ENCODE data around the gene RNF213. TPM values are rescaled to one million over a fixed set of nuclear protein-coding genes. Genes with fewer than 3 reads are reported as not detected.

RNF213 gene
- total and polyA plus RNA-seq, 2 donors (not counting 1 experiment from before 2014, with no cell fraction given) = 36.8 to 245 TPM

DNA sequence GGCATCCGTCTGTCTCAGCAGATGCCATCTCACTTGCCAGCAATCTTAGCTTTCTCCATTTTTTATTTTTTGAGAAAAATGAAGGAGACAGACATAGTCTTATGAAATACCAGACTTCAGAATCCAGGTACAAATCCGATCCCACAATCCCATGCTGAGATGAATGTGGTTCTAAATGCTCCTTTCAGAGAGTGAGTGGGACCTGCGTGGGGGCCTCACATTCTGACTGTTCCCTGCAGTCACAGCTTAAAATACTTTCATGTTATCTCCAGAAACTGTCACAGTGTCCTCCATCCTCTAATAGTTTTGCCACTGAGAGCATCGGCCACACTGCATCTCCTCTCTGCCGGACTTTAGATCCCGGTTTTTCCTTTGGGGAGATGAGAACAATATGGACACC lies 119.4 kb downstream of the RNF213 start:
- Histone ChIP-seq H3K9me3 (ENCODE audit: control insufficient read depth, insufficient read depth, low read depth, low read length) (no peaks in the 10 kb centered on the region), H3K4me3 (replicated peaks in 1 of 4; ENCODE audit: control extremely low read depth in 1 of 4, insufficient read depth in 1 of 4, low read depth in 3 of 4, low read length in 4 of 4) (no peak overlapping the region), H3K27me3 (ENCODE audit: control insufficient read depth, insufficient read depth, low read length) (no peaks in the 10 kb centered on the region), H2AFZ (ENCODE audit: low read length) (no peak overlapping the region), H3K79me2 (ENCODE audit: control insufficient read depth, insufficient read depth, low read length) (no peaks in the 10 kb centered on the region), H4K20me1 (ENCODE audit: control insufficient read depth, extremely low read depth, insufficient read depth, low read length) (no peaks in the 10 kb centered on the region), H3K9ac (ENCODE audit: insufficient read depth, low read length) (no peak overlapping the region), H3K36me3 (ENCODE audit: control insufficient read depth, insufficient read depth, low read length) (peaks cover 54% of the 10 kb centered on the region), H3K4me2 (ENCODE audit: extremely low read depth, insufficient read depth, low read length) (no peak overlapping the region), H3K27ac (ENCODE audit: insufficient read depth, low read length) (no peak overlapping the region), H3K4me1 (ENCODE audit: control insufficient read depth, extremely low read depth, insufficient read depth, low read length) (no peaks in the 10 kb centered on the region)
- TF ChIP-seq, protein P1, sequence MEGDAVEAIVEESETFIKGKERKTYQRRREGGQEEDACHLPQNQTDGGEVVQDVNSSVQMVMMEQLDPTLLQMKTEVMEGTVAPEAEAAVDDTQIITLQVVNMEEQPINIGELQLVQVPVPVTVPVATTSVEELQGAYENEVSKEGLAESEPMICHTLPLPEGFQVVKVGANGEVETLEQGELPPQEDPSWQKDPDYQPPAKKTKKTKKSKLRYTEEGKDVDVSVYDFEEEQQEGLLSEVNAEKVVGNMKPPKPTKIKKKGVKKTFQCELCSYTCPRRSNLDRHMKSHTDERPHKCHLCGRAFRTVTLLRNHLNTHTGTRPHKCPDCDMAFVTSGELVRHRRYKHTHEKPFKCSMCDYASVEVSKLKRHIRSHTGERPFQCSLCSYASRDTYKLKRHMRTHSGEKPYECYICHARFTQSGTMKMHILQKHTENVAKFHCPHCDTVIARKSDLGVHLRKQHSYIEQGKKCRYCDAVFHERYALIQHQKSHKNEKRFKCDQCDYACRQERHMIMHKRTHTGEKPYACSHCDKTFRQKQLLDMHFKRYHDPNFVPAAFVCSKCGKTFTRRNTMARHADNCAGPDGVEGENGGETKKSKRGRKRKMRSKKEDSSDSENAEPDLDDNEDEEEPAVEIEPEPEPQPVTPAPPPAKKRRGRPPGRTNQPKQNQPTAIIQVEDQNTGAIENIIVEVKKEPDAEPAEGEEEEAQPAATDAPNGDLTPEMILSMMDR (conservative IDR thresholded peaks at IDR 0.05 in 1 of 2, IDR thresholded peaks at IDR 0.05 in 1 of 2; ENCODE audit: low read depth in 1 of 2, low read length in 2 of 2) = no peak
- no peak for TF ChIP-seq EZH2 (IDR thresholded peaks at IDR 0.05; ENCODE audit: low read length, missing control alignments)
- no peak for DNase-seq (ENCODE audit: low read depth in 2 of 2)

DNA sequence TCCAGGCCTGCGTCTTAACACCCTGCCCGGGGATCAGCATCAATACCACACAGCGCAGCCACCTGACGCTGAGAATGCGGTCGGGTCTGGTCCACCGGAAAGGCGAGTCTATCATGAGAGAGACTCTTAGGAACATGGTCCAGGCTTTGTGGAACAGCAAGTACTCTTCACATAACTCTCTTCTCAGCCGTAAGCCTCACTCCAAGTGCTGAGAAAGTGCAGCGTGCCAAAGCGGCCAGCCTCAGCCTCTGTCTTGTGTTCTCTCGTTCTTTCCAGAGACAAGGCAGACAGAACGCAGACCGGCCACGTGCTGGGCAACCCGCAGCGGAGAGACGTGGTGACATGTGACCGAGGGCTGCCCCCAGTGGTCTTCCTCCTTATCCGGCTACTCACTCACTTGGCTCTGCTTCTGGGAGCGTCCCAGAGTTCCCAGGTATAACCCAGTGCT lies 119.9 kb downstream of the RNF213 start:
- Histone ChIP-seq H3K36me3 (ENCODE audit: control insufficient read depth, insufficient read depth, low read length) (peaks cover 59% of the 10 kb centered on the region), H4K20me1 (ENCODE audit: control insufficient read depth, extremely low read depth, insufficient read depth, low read length) (no peaks in the 10 kb centered on the region), H3K9ac (ENCODE audit: insufficient read depth, low read length) (no peak overlapping the region), H3K4me3 (replicated peaks in 1 of 4; ENCODE audit: control extremely low read depth in 1 of 4, insufficient read depth in 1 of 4, low read depth in 3 of 4, low read length in 4 of 4) (no peak overlapping the region), H3K4me2 (ENCODE audit: extremely low read depth, insufficient read depth, low read length) (no peak overlapping the region), H3K9me3 (ENCODE audit: control insufficient read depth, insufficient read depth, low read depth, low read length) (no peaks in the 10 kb centered on the region), H3K27me3 (ENCODE audit: control insufficient read depth, insufficient read depth, low read length) (no peaks in the 10 kb centered on the region), H3K27ac (ENCODE audit: insufficient read depth, low read length) (no peak overlapping the region), H3K4me1 (ENCODE audit: control insufficient read depth, extremely low read depth, insufficient read depth, low read length) (no peaks in the 10 kb centered on the region), H2AFZ (ENCODE audit: low read length) (no peak overlapping the region), H3K79me2 (ENCODE audit: control insufficient read depth, insufficient read depth, low read length) (no peaks in the 10 kb centered on the region)
- no peak for DNase-seq (ENCODE audit: low read depth in 2 of 2)
- TF ChIP-seq, protein P1 (conservative IDR thresholded peaks at IDR 0.05 in 1 of 2, IDR thresholded peaks at IDR 0.05 in 1 of 2; ENCODE audit: low read depth in 1 of 2, low read length in 2 of 2) = no peak

DNA sequence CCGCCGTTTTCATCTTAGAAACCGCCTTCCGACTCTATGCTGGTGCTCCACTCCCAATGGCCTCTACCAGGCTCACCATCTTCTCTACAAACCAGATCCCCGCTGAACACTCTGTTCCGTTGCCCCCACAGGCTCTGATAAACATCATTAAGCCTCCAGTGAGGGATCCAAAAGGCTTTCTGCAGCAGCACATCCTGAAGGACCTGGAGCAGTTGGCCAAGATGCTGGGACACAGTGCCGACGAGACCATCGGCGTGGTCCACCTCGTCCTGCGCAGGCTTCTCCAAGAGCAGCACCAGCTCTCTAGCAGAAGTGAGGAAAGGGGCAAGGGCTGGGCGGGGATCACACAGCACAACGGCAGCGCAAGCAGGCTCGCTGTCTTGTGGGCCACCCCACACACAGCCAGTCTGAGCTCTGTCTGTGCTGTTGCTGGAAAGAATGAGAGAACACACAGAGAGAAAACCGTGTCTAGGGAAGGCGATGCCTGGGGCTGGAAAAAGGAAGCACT lies 120.8 kb downstream of the RNF213 start:
- no peak overlapping the region for H3K9ac ChIP-seq (ENCODE audit: insufficient read depth, low read length)
- no peak for DNase-seq (ENCODE audit: low read depth in 2 of 2)
- no peak overlapping the region for H3K27ac ChIP-seq (ENCODE audit: insufficient read depth, low read length)
- TF ChIP-seq, protein P1 (conservative IDR thresholded peaks at IDR 0.05 in 1 of 2, IDR thresholded peaks at IDR 0.05 in 1 of 2; ENCODE audit: low read depth in 1 of 2, low read length in 2 of 2) = no peak
- TF ChIP-seq EZH2 (IDR thresholded peaks at IDR 0.05; ENCODE audit: low read length, missing control alignments) = no peak
- no peaks in the 10 kb centered on the region for H3K79me2 ChIP-seq (ENCODE audit: control insufficient read depth, insufficient read depth, low read length)
- H3K27me3 ChIP-seq (ENCODE audit: control insufficient read depth, insufficient read depth, low read length) = no peaks in the 10 kb centered on the region
- H3K4me1 ChIP-seq (ENCODE audit: control insufficient read depth, extremely low read depth, insufficient read depth, low read length) = no peaks in the 10 kb centered on the region
- H2AFZ ChIP-seq (ENCODE audit: low read length) = no peak overlapping the region
- H3K36me3 ChIP-seq (ENCODE audit: control insufficient read depth, insufficient read depth, low read length) = peaks cover 54% of the 10 kb centered on the region
- H3K4me3 ChIP-seq (replicated peaks in 1 of 4; ENCODE audit: control extremely low read depth in 1 of 4, insufficient read depth in 1 of 4, low read depth in 3 of 4, low read length in 4 of 4) = no peak overlapping the region
- no peak overlapping the region for H3K4me2 ChIP-seq (ENCODE audit: extremely low read depth, insufficient read depth, low read length)
- no peaks in the 10 kb centered on the region for H4K20me1 ChIP-seq (ENCODE audit: control insufficient read depth, extremely low read depth, insufficient read depth, low read length)
- no peaks in the 10 kb centered on the region for H3K9me3 ChIP-seq (ENCODE audit: control insufficient read depth, insufficient read depth, low read depth, low read length)

Data from fibroblast of lung (primary cell).